Measurements from ENCODE around the gene SLC6A12.

SLC6A12 gene

GRCh38 chr12:144650-145284, 69.2 kb downstream of the SLC6A12 start:
- H3K4me3 ChIP-seq (ENCODE audit: low read depth, low read length): no peak overlapping the region

- no peak overlapping the region for H3K4me3 ChIP-seq (ENCODE audit: low read depth, low read length)
These were observed 69.8 kb downstream of the SLC6A12 start for GRCh38 chr12:143964-144649.

GRCh38 chr12:140162-140561, 73.8 kb downstream of the SLC6A12 start:
- no peak overlapping the region for H3K4me3 ChIP-seq (ENCODE audit: low read depth, low read length)

All from iPS-11a (cell line).